NCI-H82 treated with DMSO at 0.1 percent for 48 hours (cell line): ENCODE data around the gene BCL11A.

Experiments
- DNase-seq: peaks from one replicate; lab custom pipeline; 2025; ENCODE audit not compliant: unreplicated experiment; lab: John Stamatoyannopoulos, UW

The BCL11A gene

DNA sequence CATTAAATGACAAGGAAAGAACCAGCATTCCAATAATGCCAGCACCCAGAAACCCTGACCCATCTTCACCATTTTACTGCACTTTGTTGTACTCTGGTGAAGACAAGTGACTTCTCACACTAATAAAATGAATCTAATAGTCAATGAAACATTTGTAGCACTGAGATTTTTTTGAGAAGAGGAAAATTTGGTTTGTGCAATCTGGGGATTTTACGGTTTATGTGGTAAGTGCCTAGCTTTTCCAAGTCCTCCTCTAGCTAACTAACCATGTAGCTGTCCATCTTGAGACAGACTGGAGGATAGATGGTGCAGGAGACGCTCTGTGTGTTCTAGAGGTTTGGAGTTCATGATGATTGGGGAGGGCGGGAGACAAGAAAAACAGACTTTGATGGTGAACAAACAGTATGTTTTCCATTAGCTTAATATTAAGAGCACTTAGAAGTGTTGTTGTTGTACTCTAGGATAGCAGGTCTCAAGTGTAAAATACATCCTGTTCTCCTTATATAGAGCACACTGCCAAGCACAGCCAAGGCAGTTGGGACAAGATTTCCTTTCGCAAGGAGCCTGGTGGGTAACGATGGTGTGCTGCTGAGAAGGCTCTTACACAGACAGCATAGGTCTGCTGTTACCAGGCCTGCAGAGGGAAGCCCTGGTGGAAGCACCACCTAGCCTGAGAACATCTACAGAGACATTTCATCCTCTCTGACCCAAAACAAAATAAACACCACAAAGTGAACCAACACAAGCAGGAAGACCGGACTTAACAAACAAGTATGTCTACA, 83.7 kb downstream of the BCL11A start:
- DNase-seq = no peak

GRCh38 chr2:60468382-60469085, 84.9 kb downstream of the BCL11A start:
- DNase-seq = no peak

GRCh38 chr2:60466161-60466702, 87.2 kb downstream of the BCL11A start:
- DNase-seq = no peak

GRCh38 chr2:60465736-60466135, 87.7 kb downstream of the BCL11A start:
- no peak for DNase-seq

GRCh38 chr2:60463249-60463648, 90.2 kb downstream of the BCL11A start:
- no peak for DNase-seq

DNA sequence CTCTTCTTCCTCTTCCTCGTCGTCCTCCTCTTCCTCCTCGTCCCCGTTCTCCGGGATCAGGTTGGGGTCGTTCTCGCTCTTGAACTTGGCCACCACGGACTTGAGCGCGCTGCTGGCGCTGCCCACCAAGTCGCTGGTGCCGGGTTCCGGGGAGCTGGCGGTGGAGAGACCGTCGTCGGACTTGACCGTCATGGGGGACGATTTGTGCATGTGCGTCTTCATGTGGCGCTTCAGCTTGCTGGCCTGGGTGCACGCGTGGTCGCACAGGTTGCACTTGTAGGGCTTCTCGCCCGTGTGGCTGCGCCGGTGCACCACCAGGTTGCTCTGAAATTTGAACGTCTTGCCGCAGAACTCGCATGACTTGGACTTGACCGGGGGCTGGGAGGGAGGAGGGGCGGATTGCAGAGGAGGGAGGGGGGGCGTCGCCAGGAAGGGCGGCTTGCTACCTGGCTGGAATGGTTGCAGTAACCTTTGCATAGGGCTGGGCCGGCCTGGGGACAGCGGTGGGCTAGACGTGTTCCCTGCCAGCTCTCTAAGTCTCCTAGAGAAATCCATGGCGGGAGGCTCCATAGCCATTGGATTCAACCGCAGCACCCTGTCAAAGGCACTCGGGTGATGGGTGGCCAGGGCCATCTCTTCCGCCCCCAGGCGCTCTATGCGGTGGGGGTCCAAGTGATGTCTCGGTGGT, 91.9 kb downstream of the BCL11A start:
- no peak for DNase-seq

- DNase-seq = no peak
Measured at GRCh38 chr2:60460577-60461420, 92.7 kb downstream of the BCL11A start.

- no peak for DNase-seq
Measured at GRCh38 chr2:60459851-60460250, 93.6 kb downstream of the BCL11A start.

- no peak for DNase-seq
Measured at GRCh38 chr2:60456115-60456770, 97.2 kb downstream of the BCL11A start.

DNA sequence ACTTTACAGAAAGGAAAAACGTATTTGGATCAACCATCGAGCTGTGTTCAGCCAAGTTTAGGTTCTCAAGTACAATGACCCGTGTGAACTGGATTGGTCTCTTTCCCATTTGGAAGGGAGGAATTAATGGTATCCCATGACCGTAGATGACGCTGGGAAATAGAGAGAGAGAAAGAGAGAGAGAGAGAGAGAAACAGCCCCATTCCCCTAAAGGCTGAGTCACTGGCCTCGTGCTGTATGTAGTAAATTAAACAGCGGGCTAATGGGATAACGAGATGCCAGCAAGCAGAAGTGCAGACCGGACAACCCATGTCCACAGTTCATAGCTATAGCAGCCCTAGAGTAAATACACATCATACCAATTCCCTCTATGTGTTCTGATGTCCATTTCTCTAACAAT, 99.6 kb downstream of the BCL11A start:
- DNase-seq = no peak

- DNase-seq = no peak
Measured at GRCh38 chr2:60453301-60453700, 100.2 kb downstream of the BCL11A start.

DNA sequence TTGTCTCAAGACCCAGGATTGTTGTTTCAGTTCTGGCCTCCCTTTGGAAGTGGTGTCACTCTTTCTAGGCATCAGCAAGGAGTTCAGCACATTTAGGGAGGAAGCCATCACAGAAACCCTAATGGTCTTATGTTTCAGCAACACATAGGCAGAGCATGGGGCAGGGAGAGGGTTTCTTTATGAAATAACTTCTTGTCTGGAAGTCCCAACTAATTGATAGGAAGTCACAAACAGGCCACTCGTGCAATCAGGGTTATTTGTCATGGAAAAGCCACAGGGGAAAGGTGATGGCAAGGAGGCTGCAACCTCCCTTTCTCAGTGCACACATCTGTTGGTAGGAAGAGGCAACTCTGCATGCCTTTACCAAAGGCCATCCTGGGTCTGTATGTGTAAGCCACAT, 103.0 kb downstream of the BCL11A start:
- no peak for DNase-seq

DNA sequence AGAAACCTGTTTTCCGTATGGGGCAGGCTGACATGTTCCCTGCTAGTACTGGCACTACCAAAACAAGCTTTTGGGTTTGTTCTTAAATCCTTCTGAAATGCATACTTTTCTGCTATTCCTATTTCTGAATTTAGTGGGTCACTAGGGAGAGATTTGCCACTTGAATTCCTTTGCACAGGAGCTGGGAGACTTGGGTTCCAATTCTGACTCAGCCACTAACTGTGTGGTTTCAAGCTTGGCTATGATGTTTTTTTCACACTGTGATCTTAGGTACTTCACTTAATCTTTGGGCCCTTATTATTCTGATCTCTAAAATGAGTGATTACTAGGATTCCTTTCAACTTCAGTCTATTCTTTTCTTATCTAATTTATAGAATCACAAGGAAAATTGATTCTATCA, 105.5 kb downstream of the BCL11A start:
- no peak for DNase-seq

DNA sequence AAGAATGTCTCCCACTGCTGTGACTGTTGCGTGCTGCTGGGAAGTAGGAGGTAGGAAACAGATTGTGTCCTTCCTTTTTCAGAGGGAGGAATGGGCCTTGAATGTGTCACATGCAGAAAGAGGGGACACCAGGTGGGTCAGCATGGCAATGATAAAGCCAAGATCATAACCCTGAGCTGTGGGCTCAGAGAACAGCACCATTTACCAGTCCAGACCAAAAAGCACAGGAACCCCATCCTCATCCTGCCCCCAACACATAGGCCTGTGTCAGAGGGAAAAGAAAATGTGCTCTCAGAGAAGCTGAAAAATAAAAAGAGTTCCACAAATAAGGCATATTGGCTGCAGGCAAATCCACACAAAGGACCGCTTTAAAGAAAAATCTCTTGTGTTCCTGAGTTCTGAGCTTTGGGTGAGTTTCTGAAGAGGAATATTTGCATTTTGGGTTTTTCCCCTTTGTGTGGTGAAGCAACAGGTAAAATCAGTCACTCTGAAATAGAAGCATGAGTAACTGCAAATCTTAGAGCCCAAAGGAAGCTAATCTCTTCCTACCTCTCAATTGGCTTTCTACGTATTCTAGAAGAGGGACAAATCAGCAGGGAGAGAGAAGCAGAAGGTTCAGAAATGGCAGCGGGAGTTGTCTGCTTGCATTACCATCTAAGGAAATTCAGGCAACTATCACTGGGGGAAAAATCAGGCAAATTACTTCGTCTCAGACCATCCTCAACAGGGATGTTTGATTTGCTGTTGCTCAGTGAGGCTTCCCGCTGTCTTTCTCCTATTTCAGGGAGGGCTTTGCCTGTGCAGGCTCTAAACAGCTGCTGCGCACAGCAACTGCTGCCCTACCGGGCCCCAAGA, 106.8 kb downstream of the BCL11A start:
- no peak for DNase-seq

- no peak for DNase-seq
Measured at GRCh38 chr2:60445684-60446179, 107.7 kb downstream of the BCL11A start.

GRCh38 chr2:60442608-60443007, 110.8 kb downstream of the BCL11A start:
- no peak for DNase-seq

- no peak for DNase-seq
Measured at GRCh38 chr2:60441800-60442199, 111.7 kb downstream of the BCL11A start.

DNA sequence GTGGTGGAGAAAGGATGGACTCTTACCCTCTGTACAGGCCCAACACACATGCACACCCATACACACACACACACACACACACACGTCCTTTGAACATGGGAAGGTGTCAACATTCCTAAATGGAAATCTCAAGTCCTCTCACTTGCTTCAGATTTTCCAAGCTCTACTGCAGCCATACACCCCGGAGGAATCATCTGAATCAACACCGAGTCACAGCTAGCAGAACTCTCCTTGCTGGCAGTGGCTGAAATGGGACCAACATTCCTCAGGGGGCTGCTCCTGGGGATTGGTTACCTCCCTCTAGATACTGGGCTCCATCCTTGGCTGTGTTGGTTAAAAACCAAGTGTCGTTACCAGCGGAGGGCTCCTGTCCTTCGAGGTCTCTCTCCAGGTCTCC, 112.7 kb downstream of the BCL11A start:
- no peak for DNase-seq

DNA sequence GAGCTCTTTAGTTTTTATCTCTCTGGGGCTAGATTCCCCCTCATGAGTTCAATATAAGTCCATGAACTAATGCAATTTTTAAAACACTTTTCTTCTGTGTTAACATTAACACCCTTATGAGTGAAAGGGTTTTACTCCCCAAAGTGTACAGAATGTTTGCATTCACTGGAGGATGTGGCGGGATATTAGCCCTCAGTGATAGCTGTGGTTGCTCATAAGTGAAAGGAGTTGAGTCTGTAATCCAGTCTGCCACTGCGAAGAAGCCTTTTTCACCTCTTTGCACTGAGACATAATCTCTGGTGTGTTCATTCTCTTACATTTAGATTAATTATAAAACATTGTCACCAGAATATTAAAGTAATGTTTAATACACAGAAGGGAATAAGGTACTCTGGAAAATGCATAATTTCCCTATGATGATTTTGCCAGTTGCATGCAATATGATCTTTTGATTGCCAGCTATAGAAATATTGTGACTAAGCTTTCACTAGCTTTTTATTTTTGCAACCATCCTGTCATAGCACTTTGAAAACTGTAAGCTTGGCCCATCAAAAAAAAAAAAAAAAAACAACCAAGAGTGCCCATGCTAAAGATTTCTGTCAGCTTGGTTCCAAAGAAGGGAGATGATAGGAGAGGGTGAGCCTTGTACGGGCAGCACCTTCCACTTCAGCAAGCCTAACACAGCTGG, 113.2 kb downstream of the BCL11A start:
- DNase-seq = no peak
